Heart right ventricle (tissue), 16 donors: ENCODE results near the gene GNE. TPM values are rescaled to one million over a fixed set of nuclear protein-coding genes. Genes with fewer than 3 reads are reported as not detected.
A peak's percentile ranks its signal among the peaks of the same experiment; 100 is the strongest.

Source experiments
- ATAC-seq, 8 donors: fragments of 200-7000 bp; cut with Tn5 transposase; one replicate each; pipeline ENCODE4 v1.9.1; 2020; ENCODE audit warnings: mild to moderate bottlenecking in 8 of 8, moderate library complexity in 8 of 8, moderate number of reproducible peaks in 1 of 8
- DNase-seq, 2 donors: peaks; one replicate each; pipeline ENCODE4 v3.0.0-alpha.2; 2020
- H3K27ac ChIP-seq, 10 donors: fragments of 200-600 bp; sonication (generic) in 2 of 10; one replicate each; pipeline versions ENCODE4 v1.5.0 to v1.8.0; 2020 to 2022; ENCODE audit warnings: mild to moderate bottlenecking in 3 of 10
- H3K27me3 ChIP-seq, 7 donors: fragments of 200-600 bp; one replicate each; pipeline ENCODE4 v1.8.0; 2021 to 2022; ENCODE audit warnings: mild to moderate bottlenecking in 2 of 7
- H3K36me3 ChIP-seq, 9 donors: fragments of 200-600 bp; sonication (generic) in 1 of 9; one replicate each; pipeline versions ENCODE4 v1.5.0 to v1.8.0; 2020 to 2022; ENCODE audit warnings: mild to moderate bottlenecking in 2 of 9
- H3K4me1 ChIP-seq, 9 donors: fragments of 200-600 bp; sonication (generic) in 1 of 9; one replicate each; pipeline versions ENCODE4 v1.5.0 to v1.8.0; 2020 to 2022; ENCODE audit warnings: mild to moderate bottlenecking in 4 of 9
- H3K4me3 ChIP-seq, 10 donors: fragments of 200-600 bp; sonication (generic) in 2 of 10; one replicate each; pipeline versions ENCODE4 v1.5.0 to v1.8.0; 2020 to 2022; ENCODE audit warnings: mild to moderate bottlenecking in 7 of 10, moderate library complexity in 2 of 10
- H3K9me3 ChIP-seq, 11 donors: fragments of 200-600 bp in 10 of 11; sonication (generic) in 2 of 11; one replicate each; pipeline versions ENCODE4 v1.5.0 to v1.8.0; 2013 to 2022; ENCODE audit warnings: mild to moderate bottlenecking in 2 of 11, control low read depth in 1 of 11, moderate library complexity in 1 of 11
- WGBS, 2 donors: extraction: QIAGEN DNeasy Blood & Tissue Kit; methylation state at CpG; one replicate each; pipeline ENCODE4 v1.1.7; 2013; ENCODE audit warnings: inconsistent platforms in 1 of 2; 5-methylcytosine and 5-hydroxymethylcytosine counted together
- intact Hi-C, 10 donors: fragments of 100-400 bp; cut with DNase I; formaldehyde crosslinking; loops; one replicate each; pipeline versions ENCODE4 v1.11.1 to v1.14.2; 2022
- polyA plus RNA-seq, 2 donors: library from polyadenylated mRNA; stranded (reverse); fragments of 200-250 nt; gene quantifications; one replicate each; pipeline ENCODE4 v1.2.3, GENCODE V29; 2013
- total RNA-seq, 10 donors: library from RNA; stranded (reverse); fragmentation: NEBNext Ultra II Directional in 3 of 10; extraction: Animal tissue kit (Norgen Biotek cat#: 25700) in 3 of 10; gene quantifications; one replicate each; pipeline versions ENCODE4 v1.2.1 to v1.2.4, GENCODE V29; 2021 to 2023
- TF ChIP-seq, protein P1 (sequence below), 9 donors: fragments of 200-600 bp; sonication (generic) in 2 of 9; IDR thresholded peaks; one replicate each; pipeline versions ENCODE4 v1.5.0 to v1.8.0; 2021 to 2022; ENCODE audit warnings: antibody characterized with exemption in 9 of 9, mild to moderate bottlenecking in 5 of 9, moderate library complexity in 1 of 9
- donor health status: Arrhythmogenic right ventricular cardiomyopathy.
- donor health status: ischemic (EF 13 %, LVEDD 7.1; RV severe dilation, severe dysfunction).
- donor health status: healthy with polysubstance abuse.
- donor health status: DM: no; HTN: yes; CAD: no.
- donor health status: DM: no; HTN: no; CAD: no.
- donor health status: ischemic (EF 25% LVEDD 6.9; RV normal size, moderate dysfunction).
- donor health status: ischemic (EF 25% LVEDD 5.7; RV mildly dilated, moderate dysfunction).
- donor health status: healthy.
- donor health status: DM: yes; HTN: yes; CAD: no.
- donor health status: Ischemic cardiomyopathy.
- donor health status: ischemic (EF 35%, LVEDD 5.7; RV mildly dilated, moderate dysfunction).
- donor health status: nonischemic (EF 11% LVEDD 7.7; RV severe dilation, severe dysfunction).
- donor health status: DM: yes; HTN: yes; CAD: no.
- donor health status: PGD.
- donor health status: ischemic (EF 29% LVEDD 5.4; RV normal size, mild dysfunction).
- donor health status: nonischemic (EF 23%, LVEDD 6.1; RV moderate dilation, normal function).

Gene GNE
- total and polyA plus RNA-seq, 12 donors: 4.0 to 14.9 (median 12.1) TPM

- H3K4me1 ChIP-seq: peaks cover 18 to 97% (median 92%) of the 10 kb centered on the region in 9 donors
- intact Hi-C loops: no loop called here
- peaks cover 0 to 97% (median 10%) of the 10 kb centered on the region in 9 donors for H3K36me3 ChIP-seq
- TF ChIP-seq, protein P1, sequence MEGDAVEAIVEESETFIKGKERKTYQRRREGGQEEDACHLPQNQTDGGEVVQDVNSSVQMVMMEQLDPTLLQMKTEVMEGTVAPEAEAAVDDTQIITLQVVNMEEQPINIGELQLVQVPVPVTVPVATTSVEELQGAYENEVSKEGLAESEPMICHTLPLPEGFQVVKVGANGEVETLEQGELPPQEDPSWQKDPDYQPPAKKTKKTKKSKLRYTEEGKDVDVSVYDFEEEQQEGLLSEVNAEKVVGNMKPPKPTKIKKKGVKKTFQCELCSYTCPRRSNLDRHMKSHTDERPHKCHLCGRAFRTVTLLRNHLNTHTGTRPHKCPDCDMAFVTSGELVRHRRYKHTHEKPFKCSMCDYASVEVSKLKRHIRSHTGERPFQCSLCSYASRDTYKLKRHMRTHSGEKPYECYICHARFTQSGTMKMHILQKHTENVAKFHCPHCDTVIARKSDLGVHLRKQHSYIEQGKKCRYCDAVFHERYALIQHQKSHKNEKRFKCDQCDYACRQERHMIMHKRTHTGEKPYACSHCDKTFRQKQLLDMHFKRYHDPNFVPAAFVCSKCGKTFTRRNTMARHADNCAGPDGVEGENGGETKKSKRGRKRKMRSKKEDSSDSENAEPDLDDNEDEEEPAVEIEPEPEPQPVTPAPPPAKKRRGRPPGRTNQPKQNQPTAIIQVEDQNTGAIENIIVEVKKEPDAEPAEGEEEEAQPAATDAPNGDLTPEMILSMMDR (IDR thresholded peaks at IDR 0.05): no peak
- ATAC-seq (peak in 1 of 8 donors; percentile 16), DNase-seq (no peak)
- peak overlapping the region in 6 of 10 donors; percentile 6 to 87 (median 58) for H3K27ac ChIP-seq
- no peaks in the 10 kb centered on the region for H3K9me3 ChIP-seq
- H3K27me3 ChIP-seq: no peaks in the 10 kb centered on the region
- 61 to 64% methylated on average over 8 of the region's 8 CpGs for WGBS, 2 donors
- H3K4me3 ChIP-seq: peak overlapping the region in 1 of 10 donors; percentile 1
Measured at GRCh38 chr9:36210722-36211121, 47.5 kb downstream of the GNE start.

- H3K4me3 ChIP-seq: no peak overlapping the region
- no peaks in the 10 kb centered on the region for H3K9me3 ChIP-seq
- no peak for DNase-seq
- WGBS, 2 donors: 53 to 71% methylated on average over 10 of the region's 10 CpGs
- TF ChIP-seq, protein P1 (IDR thresholded peaks at IDR 0.05): no peak
- no peak for ATAC-seq
- peaks cover 8 to 90% (median 79%) of the 10 kb centered on the region in 9 donors for H3K4me1 ChIP-seq
- intact Hi-C loops: loop anchor here in 1 of 10 donors (10.0 kb wide), 1 partner anchor 46 kb away; the partner anchor contains the start of gene GNE
- peak overlapping the region in 9 of 10 donors; percentile 5 to 74 (median 50) for H3K27ac ChIP-seq
- no peaks in the 10 kb centered on the region for H3K27me3 ChIP-seq
- peaks cover 0 to 100% (median 24%) of the 10 kb centered on the region in 9 donors for H3K36me3 ChIP-seq
Measured at GRCh38 chr9:36208521-36209253, 49.6 kb downstream of the GNE start.

DNA sequence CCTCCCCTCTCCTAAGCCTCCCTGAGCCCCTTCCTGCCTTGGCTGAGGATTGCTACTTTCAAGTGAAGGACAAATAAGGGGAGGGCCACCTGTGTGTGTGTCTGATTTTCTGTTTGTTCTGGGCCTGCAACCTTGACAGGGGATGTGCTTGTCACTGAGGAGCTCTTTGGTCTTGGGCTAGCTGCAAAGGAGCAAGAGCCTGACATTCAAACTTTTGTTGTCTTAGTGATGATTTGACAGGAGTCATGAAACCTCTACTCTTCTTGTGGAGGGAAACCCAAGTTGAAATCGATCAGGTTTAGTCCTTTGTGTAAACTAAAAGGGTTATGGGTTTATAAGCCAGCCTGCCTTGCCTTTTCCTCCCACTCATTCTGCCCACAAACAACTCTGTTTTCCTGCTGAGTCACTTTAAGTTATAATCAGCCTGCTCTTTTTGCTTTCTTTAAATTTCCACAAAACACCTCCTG lies 50.7 kb downstream of the GNE start:
- TF ChIP-seq, protein P1 (IDR thresholded peaks at IDR 0.05): no peak
- intact Hi-C loops: loop anchor here in 1 of 10 donors (10.0 kb wide), 1 partner anchor 47 kb away; the partner anchor contains the start of gene GNE
- H3K4me1 ChIP-seq: peaks cover 8 to 79% (median 68%) of the 10 kb centered on the region in 9 donors

GRCh38 chr9:36207016-36207415 lies 51.2 kb downstream of the GNE start:
- peaks cover 0 to 100% (median 41%) of the 10 kb centered on the region in 9 donors for H3K36me3 ChIP-seq
- no peak overlapping the region for H3K4me3 ChIP-seq
- 52 to 58% methylated on average over 4 of the region's 4 CpGs for WGBS, 2 donors
- H3K4me1 ChIP-seq: peaks cover 8 to 73% (median 62%) of the 10 kb centered on the region in 9 donors
- peak overlapping the region in 8 of 10 donors; percentile 28 to 74 (median 54) for H3K27ac ChIP-seq
- peak in 5 of 8 donors; percentile 16 to 51 (median 21) for ATAC-seq
- intact Hi-C loops: loop anchor here in 1 of 10 donors (10.0 kb wide), 1 partner anchor 48 kb away; the partner anchor contains the start of gene GNE
- no peaks in the 10 kb centered on the region for H3K27me3 ChIP-seq
- DNase-seq: no peak
- H3K9me3 ChIP-seq: no peaks in the 10 kb centered on the region
- TF ChIP-seq, protein P1 (IDR thresholded peaks at IDR 0.05): no peak

More for the DNA sequence above, 50.7 kb downstream of the GNE start:
- peaks cover 0 to 100% (median 35%) of the 10 kb centered on the region in 9 donors for H3K36me3 ChIP-seq
- H3K27me3 ChIP-seq: no peaks in the 10 kb centered on the region
- DNase-seq (no peak), ATAC-seq (no peak)
- no peaks in the 10 kb centered on the region for H3K9me3 ChIP-seq
- WGBS, 2 donors: 47 to 62% methylated on average over 1 of the region's 1 CpG
- peak overlapping the region in 9 of 10 donors; percentile 5 to 74 (median 50) for H3K27ac ChIP-seq
- H3K4me3 ChIP-seq: no peak overlapping the region
